Pancreas (tissue), 10 donors: ENCODE data around the gene PNPT1. TPM values are rescaled to one million over a fixed set of nuclear protein-coding genes. Genes with fewer than 3 reads are reported as not detected.
"Not testable (repeated sequence)": the region's sequence is repeated elsewhere in the genome, so short reads cannot be mapped to it uniquely, and the experiment has no call there.

Experiments used
- ATAC-seq, 4 donors: fragments of 200-7000 bp; cut with Tn5 transposase; one replicate each; pipeline versions ENCODE4 v1.8.0 to v1.9.1; 2020; ENCODE audit warnings: mild to moderate bottlenecking in 4 of 4, moderate library complexity in 4 of 4
- DNase-seq, 6 donors: peaks; one replicate each; pipeline ENCODE4 v3.0.0-alpha.2; 2020
- FAIRE-seq: peaks from 2 replicates; lab custom pipeline; 2012; peaks lifted over from hg19 to GRCh38; lab: Jason Lieb, UNC
- H3K27ac ChIP-seq, 4 donors: fragments of 200-600 bp; sonication (generic); 1 replicate in 3 of 4; 2 replicates in 1 of 4; pipeline versions ENCODE4 v1.5.0 to v1.8.0; 2020
- H3K27me3 ChIP-seq, 4 donors: fragments of 200-600 bp; one replicate each; pipeline ENCODE4 v1.8.0; 2021
- H3K36me3 ChIP-seq, 3 donors: fragments of 200-600 bp; sonication (generic) in 1 of 3; one replicate each; pipeline versions ENCODE4 v1.5.0 to v1.8.0; 2020 to 2021
- H3K4me1 ChIP-seq, 3 donors: fragments of 200-600 bp; one replicate each; pipeline ENCODE4 v1.8.0; 2021
- H3K4me3 ChIP-seq, 4 donors: fragments of 200-600 bp; sonication (generic) in 2 of 4; one replicate each; pipeline versions ENCODE4 v1.5.0 to v1.8.0; 2020 to 2021
- H3K9me3 ChIP-seq, 4 donors: fragments of 200-600 bp; one replicate each; pipeline ENCODE4 v1.8.0; 2021
- CTCF ChIP-seq, 4 donors: fragments of 200-600 bp; sonication (generic) in 3 of 4; IDR thresholded peaks; one replicate each; pipeline versions ENCODE4 v1.5.0 to v1.8.0; 2021; ENCODE audit warnings: antibody characterized with exemption in 4 of 4
- WGBS, 2 donors: extraction: QIAGEN DNeasy Blood & Tissue Kit; methylation state at CpG; one replicate each; pipeline ENCODE4 v1.1.7; 2013; 5-methylcytosine and 5-hydroxymethylcytosine counted together
- intact Hi-C, 3 donors: fragments of 100-400 bp; cut with DNase I; formaldehyde crosslinking; loops; one replicate each; pipeline versions ENCODE4 v1.11.1 to v1.14.2; 2022
- polyA plus RNA-seq, 2 donors: library from polyadenylated mRNA; stranded (reverse); fragments of 200-250 nt; gene quantifications; one replicate each; pipeline ENCODE4 v1.2.3, GENCODE V29; 2013
- total RNA-seq, 6 donors: library from RNA; stranded (reverse); fragmentation: NEBNext Ultra II Directional in 4 of 6; extraction: Animal tissue kit (Norgen Biotek cat#: 25700) in 4 of 6; gene quantifications; one replicate each; pipeline versions ENCODE4 v1.2.1 to v1.2.4, GENCODE V29; 2021 to 2023
- donor health status: healthy with polysubstance abuse.
- donor health status: DM: no; HTN: no; CAD: no; lungs with moderate emphysema.
- donor health status: DM: no; HTN: no; CAD: no.
- donor health status: control.
- donor health status: control.
- donor health status: Bipolar disorder and iron deficiency.
- donor health status: DM: yes; HTN: yes; CAD: no.
- donor health status: DM: no; HTN: no; CAD: no.
- donor health status: DM: no; HTN: no; CAD: no.
- donor health status: DM: yes; HTN: yes; CAD: no.

PNPT1 gene
- total and polyA plus RNA-seq, 8 donors, result 5.5 to 17.6 (median 12.2) TPM

GRCh38 chr2:55707751-55708150 is 14.1 kb upstream of the PNPT1 start:
- Histone ChIP-seq H3K27me3 (no peaks in the 10 kb centered on the region), H3K4me1 (no peaks in the 10 kb centered on the region), H3K9me3 (no peaks in the 10 kb centered on the region), H3K4me3 (no peak overlapping the region), H3K27ac (no peak overlapping the region), H3K36me3 (no peaks in the 10 kb centered on the region)
- FAIRE-seq (no peak), DNase-seq (no peak), ATAC-seq (no peak)
- 30 to 63% methylated on average over 1 of the region's 1 CpG for WGBS, 2 donors
- intact Hi-C loops, result no loop called here
- no peak for TF ChIP-seq CTCF (IDR thresholded peaks at IDR 0.05)

DNA sequence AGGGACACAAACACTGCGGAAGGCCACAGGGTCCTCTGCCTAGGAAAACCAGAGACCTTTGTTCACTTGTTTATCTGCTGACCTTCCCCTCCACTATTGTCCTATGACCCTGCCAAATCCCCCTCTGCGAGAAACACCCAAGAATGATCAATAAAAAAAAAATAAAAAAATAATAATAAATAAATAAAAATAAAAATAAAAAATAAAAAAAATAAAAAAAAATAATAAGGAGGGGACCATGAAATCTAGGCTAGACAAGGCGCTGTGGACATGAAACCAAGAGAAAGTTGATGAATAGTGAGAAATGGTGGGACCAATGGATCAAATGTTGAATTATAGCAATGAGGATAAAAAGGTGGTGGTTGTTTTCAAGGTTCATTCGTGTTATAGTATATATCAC is 12.6 kb upstream of the PNPT1 start:
- H3K9me3 ChIP-seq, H3K36me3 ChIP-seq, H3K4me1 ChIP-seq, intact Hi-C loops, DNase-seq, H3K27ac ChIP-seq, H3K4me3 ChIP-seq, FAIRE-seq, ATAC-seq, H3K27me3 ChIP-seq: not testable (repeated sequence)
- WGBS, 2 donors, result 80 to 85% methylated on average over 3 of the region's 4 CpGs

- H3K36me3 ChIP-seq, result no peaks in the 10 kb centered on the region
- no peak overlapping the region for H3K27ac ChIP-seq
- ATAC-seq, result no peak
- TF ChIP-seq CTCF (IDR thresholded peaks at IDR 0.05), result no peak
- H3K9me3 ChIP-seq, result no peaks in the 10 kb centered on the region
- DNase-seq, result no peak
- no peak for FAIRE-seq
- intact Hi-C loops, result no loop called here
- no peaks in the 10 kb centered on the region for H3K27me3 ChIP-seq
- WGBS, 2 donors, result 74 to 75% methylated on average over 7 of the region's 7 CpGs
- H3K4me3 ChIP-seq, result no peak overlapping the region
- H3K4me1 ChIP-seq, result no peaks in the 10 kb centered on the region
Observed at GRCh38 chr2:55705027-55705653, 11.5 kb upstream of the PNPT1 start.

GRCh38 chr2:55703350-55703749 is 9.7 kb upstream of the PNPT1 start:
- Histone ChIP-seq H3K4me3 (no peak overlapping the region), H3K27me3 (no peaks in the 10 kb centered on the region), H3K4me1 (no peaks in the 10 kb centered on the region), H3K27ac (no peak overlapping the region), H3K36me3 (no peaks in the 10 kb centered on the region), H3K9me3 (no peaks in the 10 kb centered on the region)
- DNase-seq (no peak), FAIRE-seq (no peak), ATAC-seq (no peak)
- intact Hi-C loops, result no loop called here
- no peak for TF ChIP-seq CTCF (IDR thresholded peaks at IDR 0.05)
- WGBS, 2 donors, result 47 to 54% methylated on average over 4 of the region's 4 CpGs

- FAIRE-seq, H3K9me3 ChIP-seq, DNase-seq, H3K27ac ChIP-seq, intact Hi-C loops, H3K27me3 ChIP-seq, H3K36me3 ChIP-seq, H3K4me1 ChIP-seq: not testable (repeated sequence)
- peak overlapping the region; percentile 73 to 96 (median 88) for H3K4me3 ChIP-seq
- WGBS, 2 donors, result 16 to 19% methylated on average over 5 of the region's 5 CpGs
- ATAC-seq, result peak in 1 of 4 donors; percentile 1
Observed at GRCh38 chr2:55692740-55693139, 904 bp downstream of the PNPT1 start.

- H3K4me3 ChIP-seq, result no peak overlapping the region
- H3K36me3 ChIP-seq, result peaks cover 0 to 23% (median 0%) of the 10 kb centered on the region in 3 donors
- H3K9me3 ChIP-seq, result no peaks in the 10 kb centered on the region
- FAIRE-seq, result no peak
- WGBS, 2 donors, result 77 to 87% methylated on average over 3 of the region's 3 CpGs
- no peaks in the 10 kb centered on the region for H3K4me1 ChIP-seq
- no peak for DNase-seq
- intact Hi-C loops, result no loop called here
- no peaks in the 10 kb centered on the region for H3K27me3 ChIP-seq
- TF ChIP-seq CTCF (IDR thresholded peaks at IDR 0.05), result no peak
- ATAC-seq, result no peak
- H3K27ac ChIP-seq, result no peak overlapping the region
Observed at GRCh38 chr2:55672630-55673029, 21.0 kb downstream of the PNPT1 start.
